Measurements from ENCODE around the gene ETV3L. TPM values are rescaled to one million over a fixed set of nuclear protein-coding genes. Genes with fewer than 3 reads are reported as not detected.

Gene ETV3L
- total and polyA plus RNA-seq, 2 of the 8 experiments (the other 6 are each of a cell fraction or from before 2014, with no cell fraction given) = 0.17 to 0.26 TPM

DNA sequence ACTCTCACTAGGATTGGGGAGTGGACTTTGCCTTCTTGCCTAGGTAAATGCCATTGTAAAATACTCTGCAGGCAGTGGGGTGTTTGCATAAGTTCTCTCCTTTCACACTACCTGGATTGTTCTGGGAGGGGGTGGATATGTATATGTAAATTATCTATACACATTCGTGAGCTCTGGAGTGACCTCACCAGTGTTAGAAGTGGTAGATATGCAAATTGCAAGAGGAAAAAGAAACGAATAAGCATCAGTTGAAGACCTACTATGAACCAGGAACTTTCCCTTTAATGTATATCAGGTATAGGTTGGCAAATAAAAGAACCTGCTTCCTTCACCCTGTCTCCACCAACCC is 52.6 kb downstream of the ETV3L start:
- Histone ChIP-seq H3K4me2 (ENCODE audit: insufficient read depth in 1 of 2, low read depth in 2 of 2, low read length in 2 of 2) (peak overlapping the region; percentile 38 to 70; a peak in 3 of 4 replicates), H3K4me3 (ENCODE audit: extremely low read depth in 1 of 4, insufficient read depth in 2 of 4, low read depth in 3 of 4, low read length in 4 of 4) (peak overlapping the region in 1 of 4 experiments; percentile 40; a peak in 1 of 8 replicates), H4K5ac (ENCODE audit: insufficient read length, low read depth, low read length) (no peak overlapping the region), H2AK5ac (ENCODE audit: low read depth, low read length) (no peak overlapping the region), H2BK120ac (replicated peaks; ENCODE audit: low read depth, low read length) (no peak overlapping the region), H4K20me1 (replicated peaks in 1 of 2; ENCODE audit: control insufficient read depth in 1 of 2, insufficient read depth in 2 of 2, low read length in 2 of 2) (peaks cover 4 to 9% of the 10 kb centered on the region in 2 experiments), H3K9me3 (ENCODE audit: insufficient read depth in 2 of 2, low read depth in 1 of 2, low read length in 1 of 2) (peaks cover 0 to 4% of the 10 kb centered on the region in 2 experiments; a peak in 2 of 4 replicates), H3K23me2 (ENCODE audit: low read depth, low read length) (no peaks in the 10 kb centered on the region; the same call in 1 of the 2 replicates), H3K56ac (replicated peaks; ENCODE audit: insufficient read length, low read depth, low read length) (peak overlapping the region; percentile 51), H3K18ac (ENCODE audit: extremely low read depth, low read length) (no peak overlapping the region; the same call in 1 of the 2 replicates), H3K23ac (ENCODE audit: insufficient read length) (no peak overlapping the region), H2BK12ac (ENCODE audit: low read depth, low read length) (0 out of 2 replicates have a peak overlapping the region, but pooled peaks have one; percentile 64), H3K79me2 (ENCODE audit: control insufficient read depth in 1 of 2, insufficient read depth in 2 of 2, low read length in 2 of 2) (peaks cover 0 to 33% of the 10 kb centered on the region in 2 experiments), H2BK20ac (ENCODE audit: low read length) (no peak overlapping the region; the same call in 1 of the 2 replicates), H3K36me3 (ENCODE audit: control insufficient read depth in 2 of 4, insufficient read depth in 4 of 4, low read length in 3 of 4) (no peaks in the 10 kb centered on the region), H3K27me3 (replicated peaks in 1 of 4; ENCODE audit: control insufficient read depth in 3 of 4, extremely low read depth in 1 of 4, insufficient read depth in 3 of 4, low read length in 3 of 4) (no peaks in the 10 kb centered on the region), H2AFZ (ENCODE audit: low read length) (no peak overlapping the region), H4K91ac (replicated peaks; ENCODE audit: insufficient read length, low read length) (no peak overlapping the region), H4K8ac (ENCODE audit: extremely low read depth, insufficient read depth, low read length) (no peak overlapping the region), H3K4me1 (replicated peaks in 1 of 4; ENCODE audit: control insufficient read depth in 3 of 4, insufficient read depth in 4 of 4, low read length in 3 of 4) (peaks cover 4 to 13% (median 7%) of the 10 kb centered on the region in 4 experiments; a peak in 4 of 7 replicates), H2BK15ac (ENCODE audit: low read length) (no peak overlapping the region), H3K4ac (replicated peaks; ENCODE audit: insufficient read length, low read depth, low read length) (no peak overlapping the region), H3K9ac (replicated peaks in 1 of 4; ENCODE audit: extremely low read depth in 1 of 4, low read depth in 3 of 4, low read length in 3 of 4) (no peak overlapping the region), H3K79me1 (ENCODE audit: low read depth, low read length) (no peaks in the 10 kb centered on the region; the same call in 1 of the 2 replicates), H3K27ac (ENCODE audit: low read depth, low read length) (0 out of 2 replicates have a peak overlapping the region, but pooled peaks have one; percentile 16), H3K14ac (ENCODE audit: insufficient read length) (no peak overlapping the region), H2BK5ac (ENCODE audit: low read depth, low read length) (no peak overlapping the region)
- WGBS, 2 experiments (ENCODE audit: extremely low coverage in 1 of 2, insufficient coverage in 1 of 2, insufficient read length in 1 of 2, insufficient replicate concordance in 2 of 2, low coverage in 1 of 2, low lambda C conversion rate in 2 of 2, missing lambda C conversion rate in 1 of 2) = 6% methylated on average over 2 of the region's 2 CpGs; no CpG with 5 or more reads in 1 of the 2 experiments
- POLR2A ChIA-PET (ENCODE audit: partially characterized antibody) = no interaction called here
- DNase-seq (ENCODE audit: low read depth in 1 of 2, low spot score in 2 of 2) = no peak
- CTCF ChIA-PET (ENCODE audit: partially characterized antibody) = no interaction called here
- no peak for FAIRE-seq
- no peak for TF ChIP-seq EP300 (IDR thresholded peaks at IDR 0.05; ENCODE audit: borderline replicate concordance in 1 of 2, low read depth in 2 of 2, low read length in 2 of 2)
- TF ChIP-seq CBX8 (IDR thresholded peaks at IDR 0.05; ENCODE audit: borderline replicate concordance, low read depth, low read length) = no peak
- TF ChIP-seq SIX5 (IDR thresholded peaks at IDR 0.05; ENCODE audit: low read depth, low read length) = no peak
- no peak for TF ChIP-seq SP4 (IDR thresholded peaks at IDR 0.05; ENCODE audit: low read length)
- no peak for TF ChIP-seq SIRT6 (IDR thresholded peaks at IDR 0.05; ENCODE audit: low read length)
- TF ChIP-seq, protein P1, sequence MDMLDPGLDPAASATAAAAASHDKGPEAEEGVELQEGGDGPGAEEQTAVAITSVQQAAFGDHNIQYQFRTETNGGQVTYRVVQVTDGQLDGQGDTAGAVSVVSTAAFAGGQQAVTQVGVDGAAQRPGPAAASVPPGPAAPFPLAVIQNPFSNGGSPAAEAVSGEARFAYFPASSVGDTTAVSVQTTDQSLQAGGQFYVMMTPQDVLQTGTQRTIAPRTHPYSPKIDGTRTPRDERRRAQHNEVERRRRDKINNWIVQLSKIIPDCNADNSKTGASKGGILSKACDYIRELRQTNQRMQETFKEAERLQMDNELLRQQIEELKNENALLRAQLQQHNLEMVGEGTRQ (IDR thresholded peaks at IDR 0.05; ENCODE audit: low read length) = no peak
- TF ChIP-seq GABPA (IDR thresholded peaks at IDR 0.05; ENCODE audit: borderline replicate concordance, insufficient read depth, low read length) = no peak
- no peak for TF ChIP-seq SAP30 (IDR thresholded peaks at IDR 0.05; ENCODE audit: insufficient read depth, insufficient replicate concordance, low read length)
- TF ChIP-seq MAX (IDR thresholded peaks at IDR 0.05) = no peak
- no peak for TF ChIP-seq JUND (IDR thresholded peaks at IDR 0.05; ENCODE audit: low read length)
- no peak for TF ChIP-seq FOSL1 (IDR thresholded peaks at IDR 0.05; ENCODE audit: insufficient read depth, low read depth, low read length)
- no peak for TF ChIP-seq RBBP5 (IDR thresholded peaks at IDR 0.05; ENCODE audit: borderline replicate concordance, low read depth, low read length)
- no peak for TF ChIP-seq SRF (IDR thresholded peaks at IDR 0.05; ENCODE audit: low read depth, low read length)
